ENCODE results near the gene SVIL. TPM values are rescaled to one million over a fixed set of nuclear protein-coding genes. Genes with fewer than 3 reads are reported as not detected.

The SVIL gene
- total and polyA plus RNA-seq, 2 of the 13 experiments (the other 11 are each of a cell fraction or from before 2014, with no cell fraction given), result 3.9 to 12.1 TPM

GRCh38 chr10:29635711-29636144 is 957 bp upstream of the SVIL start (continued):
- TF ChIP-seq TFDP2 (CRISPR knock-in tag; IDR thresholded peaks at IDR 0.05) (no peak), ZHX2 (IDR thresholded peaks at IDR 0.05; ENCODE audit: low read depth) (no peak), ZHX2 (CRISPR knock-in tag; IDR thresholded peaks at IDR 0.05; ENCODE audit: borderline replicate concordance) (no peak), MTA1 (CRISPR knock-in tag; IDR thresholded peaks at IDR 0.05; ENCODE audit: borderline replicate concordance) (no peak), ZNF567 (CRISPR knock-in tag; IDR thresholded peaks at IDR 0.05; ENCODE audit: borderline replicate concordance) (no peak), ZNF44 (CRISPR knock-in tag; IDR thresholded peaks at IDR 0.05) (no peak), CEBPB (IDR thresholded peaks at IDR 0.05; ENCODE audit: borderline replicate concordance, low read depth, low read length) (no peak), ZEB1 (IDR thresholded peaks at IDR 0.05; ENCODE audit: insufficient replicate concordance, low read depth) (peak; percentile 74), ZNF329 (CRISPR knock-in tag; IDR thresholded peaks at IDR 0.05; ENCODE audit: low read depth) (no peak), EZH2 (conservative IDR thresholded peaks at IDR 0.05; ENCODE audit: low read depth, low read length) (no peak)
- TF ChIP-seq, protein P1, sequence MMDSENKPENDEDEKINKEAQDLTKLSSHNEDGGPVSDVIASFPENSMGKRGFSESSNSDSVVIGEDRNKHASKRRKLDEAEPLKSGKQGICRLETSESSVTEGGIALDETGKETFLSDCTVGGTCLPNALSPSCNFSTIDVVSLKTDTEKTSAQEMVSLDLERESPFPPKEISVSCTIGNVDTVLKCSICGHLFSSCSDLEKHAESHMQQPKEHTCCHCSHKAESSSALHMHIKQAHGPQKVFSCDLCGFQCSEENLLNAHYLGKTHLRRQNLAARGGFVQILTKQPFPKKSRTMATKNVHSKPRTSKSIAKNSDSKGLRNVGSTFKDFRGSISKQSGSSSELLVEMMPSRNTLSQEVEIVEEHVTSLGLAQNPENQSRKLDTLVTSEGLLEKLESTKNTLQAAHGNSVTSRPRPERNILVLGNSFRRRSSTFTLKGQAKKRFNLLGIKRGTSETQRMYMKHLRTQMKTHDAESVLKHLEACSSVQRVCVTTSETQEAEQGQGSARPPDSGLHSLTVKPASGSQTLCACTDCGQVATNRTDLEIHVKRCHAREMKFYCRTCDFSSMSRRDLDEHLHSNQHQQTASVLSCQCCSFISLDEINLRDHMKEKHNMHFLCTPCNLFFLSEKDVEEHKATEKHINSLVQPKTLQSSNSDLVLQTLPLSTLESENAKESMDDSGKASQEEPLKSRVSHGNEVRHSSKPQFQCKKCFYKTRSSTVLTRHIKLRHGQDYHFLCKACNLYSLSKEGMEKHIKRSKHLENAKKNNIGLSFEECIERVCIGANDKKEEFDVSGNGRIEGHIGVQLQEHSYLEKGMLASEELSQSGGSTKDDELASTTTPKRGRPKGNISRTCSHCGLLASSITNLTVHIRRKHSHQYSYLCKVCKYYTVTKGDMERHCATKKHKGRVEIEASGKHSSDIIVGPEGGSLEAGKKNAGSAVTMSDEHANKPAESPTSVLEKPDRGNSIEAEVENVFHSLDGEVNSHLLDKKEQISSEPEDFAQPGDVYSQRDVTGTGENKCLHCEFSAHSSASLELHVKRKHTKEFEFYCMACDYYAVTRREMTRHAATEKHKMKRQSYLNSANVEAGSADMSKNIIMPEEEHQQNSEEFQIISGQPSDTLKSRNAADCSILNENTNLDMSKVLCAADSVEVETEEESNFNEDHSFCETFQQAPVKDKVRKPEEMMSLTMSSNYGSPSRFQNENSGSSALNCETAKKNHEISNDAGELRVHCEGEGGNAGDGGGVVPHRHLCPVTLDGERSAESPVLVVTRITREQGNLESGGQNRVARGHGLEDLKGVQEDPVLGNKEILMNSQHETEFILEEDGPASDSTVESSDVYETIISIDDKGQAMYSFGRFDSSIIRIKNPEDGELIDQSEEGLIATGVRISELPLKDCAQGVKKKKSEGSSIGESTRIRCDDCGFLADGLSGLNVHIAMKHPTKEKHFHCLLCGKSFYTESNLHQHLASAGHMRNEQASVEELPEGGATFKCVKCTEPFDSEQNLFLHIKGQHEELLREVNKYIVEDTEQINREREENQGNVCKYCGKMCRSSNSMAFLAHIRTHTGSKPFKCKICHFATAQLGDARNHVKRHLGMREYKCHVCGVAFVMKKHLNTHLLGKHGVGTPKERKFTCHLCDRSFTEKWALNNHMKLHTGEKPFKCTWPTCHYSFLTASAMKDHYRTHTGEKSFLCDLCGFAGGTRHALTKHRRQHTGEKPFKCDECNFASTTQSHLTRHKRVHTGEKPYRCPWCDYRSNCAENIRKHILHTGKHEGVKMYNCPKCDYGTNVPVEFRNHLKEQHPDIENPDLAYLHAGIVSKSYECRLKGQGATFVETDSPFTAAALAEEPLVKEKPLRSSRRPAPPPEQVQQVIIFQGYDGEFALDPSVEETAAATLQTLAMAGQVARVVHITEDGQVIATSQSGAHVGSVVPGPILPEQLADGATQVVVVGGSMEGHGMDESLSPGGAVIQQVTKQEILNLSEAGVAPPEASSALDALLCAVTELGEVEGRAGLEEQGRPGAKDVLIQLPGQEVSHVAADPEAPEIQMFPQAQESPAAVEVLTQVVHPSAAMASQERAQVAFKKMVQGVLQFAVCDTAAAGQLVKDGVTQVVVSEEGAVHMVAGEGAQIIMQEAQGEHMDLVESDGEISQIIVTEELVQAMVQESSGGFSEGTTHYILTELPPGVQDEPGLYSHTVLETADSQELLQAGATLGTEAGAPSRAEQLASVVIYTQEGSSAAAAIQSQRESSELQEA (CRISPR knock-in tag; IDR thresholded peaks at IDR 0.05; ENCODE audit: not compliant biosample characterization), result no peak
- TF ChIP-seq, protein P2, sequence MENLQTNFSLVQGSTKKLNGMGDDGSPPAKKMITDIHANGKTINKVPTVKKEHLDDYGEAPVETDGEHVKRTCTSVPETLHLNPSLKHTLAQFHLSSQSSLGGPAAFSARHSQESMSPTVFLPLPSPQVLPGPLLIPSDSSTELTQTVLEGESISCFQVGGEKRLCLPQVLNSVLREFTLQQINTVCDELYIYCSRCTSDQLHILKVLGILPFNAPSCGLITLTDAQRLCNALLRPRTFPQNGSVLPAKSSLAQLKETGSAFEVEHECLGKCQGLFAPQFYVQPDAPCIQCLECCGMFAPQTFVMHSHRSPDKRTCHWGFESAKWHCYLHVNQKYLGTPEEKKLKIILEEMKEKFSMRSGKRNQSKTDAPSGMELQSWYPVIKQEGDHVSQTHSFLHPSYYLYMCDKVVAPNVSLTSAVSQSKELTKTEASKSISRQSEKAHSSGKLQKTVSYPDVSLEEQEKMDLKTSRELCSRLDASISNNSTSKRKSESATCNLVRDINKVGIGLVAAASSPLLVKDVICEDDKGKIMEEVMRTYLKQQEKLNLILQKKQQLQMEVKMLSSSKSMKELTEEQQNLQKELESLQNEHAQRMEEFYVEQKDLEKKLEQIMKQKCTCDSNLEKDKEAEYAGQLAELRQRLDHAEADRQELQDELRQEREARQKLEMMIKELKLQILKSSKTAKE (CRISPR knock-in tag; IDR thresholded peaks at IDR 0.05; ENCODE audit: borderline replicate concordance), result no peak
